ENCODE measurements around the gene CYBA.
A peak's percentile ranks its signal among the peaks of the same experiment; 100 is the strongest.

The CYBA gene

DNA sequence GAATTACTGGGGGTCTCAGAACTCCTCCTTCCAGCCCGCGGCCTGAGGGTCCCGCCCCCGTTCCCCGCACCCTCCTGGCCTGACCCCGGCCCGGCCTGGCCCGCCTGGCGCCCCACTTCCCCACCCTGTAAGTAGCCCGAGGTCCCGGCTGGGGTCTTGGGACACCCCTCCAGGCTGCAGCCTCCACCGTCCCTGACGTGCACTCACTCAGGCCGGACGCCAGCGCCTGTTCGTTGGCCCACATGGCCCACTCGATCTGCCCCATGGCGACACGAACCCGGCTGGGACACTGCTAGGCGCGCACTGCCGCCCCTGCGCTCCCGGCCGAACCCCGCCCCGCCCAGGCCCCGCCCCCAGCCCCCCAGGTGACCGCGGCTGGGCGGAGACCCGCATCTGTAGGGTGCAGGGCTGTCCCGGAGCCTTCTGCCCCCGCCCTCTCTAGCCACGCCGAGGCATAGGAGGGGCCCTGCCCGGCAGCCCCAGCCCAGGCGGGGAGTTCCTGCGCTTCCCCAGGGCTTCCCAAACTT, at the start of gene CYBA:
Gene CYBA, minus strand, starts transcription at position 305 of the 527 bp plus-strand sequence. Its CDS starts 40 bp downstream, at position 265.
- no peak for TF ChIP-seq CTCF (conservative IDR thresholded peaks at IDR 0.05; ENCODE audit: low read depth, low read length)
- DNase-seq (ENCODE audit: low read depth) = no peak

GRCh38 chr16:88700322-88700635, 49.4 kb upstream of the CYBA start:
- no peak overlapping the region for H3K4me3 ChIP-seq (ENCODE audit: low read length)
- TF ChIP-seq CTCF (conservative IDR thresholded peaks at IDR 0.05; ENCODE audit: low read depth, low read length) = no peak
- DNase-seq (ENCODE audit: low read depth) = no peak

More for the DNA sequence above, at the start of gene CYBA:
- H3K4me3 ChIP-seq (ENCODE audit: low read length) = peak within 1 kb of the TSS; percentile 75

- DNase-seq (ENCODE audit: low read depth) = no peak
- no peak for TF ChIP-seq CTCF (conservative IDR thresholded peaks at IDR 0.05; ENCODE audit: low read depth, low read length)
- H3K4me3 ChIP-seq (ENCODE audit: low read length) = no peak overlapping the region
Measured at GRCh38 chr16:88699180-88699579, 48.3 kb upstream of the CYBA start.

DNA sequence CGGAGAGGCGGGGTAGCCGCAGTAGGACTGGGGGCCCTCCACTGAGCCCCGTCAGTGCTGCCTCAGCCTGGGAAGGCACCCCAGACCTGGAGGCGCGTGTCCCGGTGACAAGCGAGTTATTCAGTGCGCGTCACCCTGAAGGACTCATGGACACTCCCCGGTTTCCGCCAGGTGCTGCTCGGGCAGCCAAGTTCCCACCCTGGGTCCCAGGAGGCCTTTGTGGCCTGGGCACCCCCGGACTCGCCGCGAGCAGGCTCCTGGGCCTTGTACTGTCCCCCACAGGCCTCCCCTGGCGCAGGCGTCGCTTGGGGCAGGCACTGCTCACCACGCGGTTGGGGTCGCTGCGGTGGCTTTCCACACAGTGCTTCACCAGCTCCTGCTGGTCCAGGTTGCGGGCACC, 47.8 kb upstream of the CYBA start:
- TF ChIP-seq CTCF (conservative IDR thresholded peaks at IDR 0.05; ENCODE audit: low read depth, low read length) = no peak
- no peak for DNase-seq (ENCODE audit: low read depth)
- no peak overlapping the region for H3K4me3 ChIP-seq (ENCODE audit: low read length)

- DNase-seq (ENCODE audit: low read depth) = no peak
- H3K4me3 ChIP-seq (ENCODE audit: low read length) = no peak overlapping the region
- TF ChIP-seq CTCF (conservative IDR thresholded peaks at IDR 0.05; ENCODE audit: low read depth, low read length) = peak; percentile 50
Measured at GRCh38 chr16:88697831-88698615, 47.2 kb upstream of the CYBA start.

DNA sequence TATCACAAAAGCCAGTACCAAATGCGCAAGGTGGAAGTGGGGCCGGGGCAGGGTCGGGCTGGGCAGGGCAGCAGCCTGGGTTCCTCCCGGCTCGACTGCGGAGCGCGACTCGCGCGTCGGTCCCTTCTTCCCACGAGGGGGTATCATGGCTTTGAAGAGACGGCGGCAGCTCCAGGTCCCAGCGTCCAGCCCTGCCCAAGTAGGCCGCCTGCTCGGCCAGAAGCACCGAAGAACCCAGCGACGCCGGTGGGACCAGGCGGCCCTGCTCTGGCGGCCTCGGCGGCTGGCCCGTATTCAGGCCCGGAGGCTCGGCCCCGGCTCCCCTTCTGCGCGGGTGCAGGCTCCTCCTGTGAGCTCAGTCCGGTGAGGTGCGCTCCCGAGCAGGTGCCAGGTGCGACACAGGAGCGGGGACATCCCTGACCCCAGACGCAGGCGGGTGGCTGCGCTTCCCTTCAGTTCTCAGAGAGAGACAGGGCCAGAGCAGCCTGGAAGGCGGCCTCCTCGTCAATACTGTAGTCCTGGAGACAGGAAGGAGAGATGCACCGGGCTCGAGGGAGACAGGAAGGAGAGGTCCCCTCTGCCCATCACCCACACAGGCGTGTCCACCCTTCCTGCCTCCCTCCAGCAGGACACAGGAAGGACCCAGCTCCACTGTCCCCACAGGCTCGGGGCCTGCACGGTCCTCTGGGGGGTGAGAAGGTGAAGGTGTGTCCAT, 46.4 kb upstream of the CYBA start:
- DNase-seq (ENCODE audit: low read depth) = no peak
- no peak for TF ChIP-seq CTCF (conservative IDR thresholded peaks at IDR 0.05; ENCODE audit: low read depth, low read length)
- H3K4me3 ChIP-seq (ENCODE audit: low read length) = no peak overlapping the region

Data from retinal pigment epithelial cell (primary cell).